Breast epithelium (tissue), 3 donors: ENCODE results near the gene C1QL1.

Experiments
- POLR2AphosphoS5 ChIP-seq, 3 donors: sonication (generic); formaldehyde crosslinking; IDR thresholded peaks; one replicate each; pipeline ENCODE4 v1.6.1; 2017; ENCODE audit warnings: antibody characterized with exemption in 3 of 3
- TF ChIP-seq, protein P1 (sequence below), 3 donors: fragments of 450-650 bp; IDR thresholded peaks; one replicate each; pipeline ENCODE4 v1.5.1; 2016 to 2017; ENCODE audit warnings: antibody characterized with exemption in 3 of 3, mild to moderate bottlenecking in 3 of 3, moderate library complexity in 3 of 3

DNA sequence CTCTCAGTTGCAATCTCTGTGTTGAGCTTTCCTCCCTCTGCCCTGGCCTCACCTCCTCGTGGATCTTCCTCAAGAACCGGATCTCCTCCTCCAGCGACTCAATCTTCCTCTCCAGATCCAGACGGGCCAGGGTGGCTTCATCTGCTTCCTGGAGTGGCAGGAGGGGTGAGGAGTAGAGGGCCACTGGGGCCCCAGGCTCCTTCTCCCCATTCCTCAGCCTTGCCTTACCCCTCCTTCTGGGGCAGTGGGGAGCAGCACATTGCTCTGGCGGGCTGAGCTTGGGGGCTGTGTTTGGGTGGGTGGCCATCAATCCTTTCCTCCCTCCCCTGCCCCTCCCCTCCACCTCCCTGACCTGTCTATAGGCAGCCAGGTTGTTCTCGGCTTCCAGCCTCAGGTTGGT, 54.4 kb downstream of the C1QL1 start:
- TF ChIP-seq, protein P1, sequence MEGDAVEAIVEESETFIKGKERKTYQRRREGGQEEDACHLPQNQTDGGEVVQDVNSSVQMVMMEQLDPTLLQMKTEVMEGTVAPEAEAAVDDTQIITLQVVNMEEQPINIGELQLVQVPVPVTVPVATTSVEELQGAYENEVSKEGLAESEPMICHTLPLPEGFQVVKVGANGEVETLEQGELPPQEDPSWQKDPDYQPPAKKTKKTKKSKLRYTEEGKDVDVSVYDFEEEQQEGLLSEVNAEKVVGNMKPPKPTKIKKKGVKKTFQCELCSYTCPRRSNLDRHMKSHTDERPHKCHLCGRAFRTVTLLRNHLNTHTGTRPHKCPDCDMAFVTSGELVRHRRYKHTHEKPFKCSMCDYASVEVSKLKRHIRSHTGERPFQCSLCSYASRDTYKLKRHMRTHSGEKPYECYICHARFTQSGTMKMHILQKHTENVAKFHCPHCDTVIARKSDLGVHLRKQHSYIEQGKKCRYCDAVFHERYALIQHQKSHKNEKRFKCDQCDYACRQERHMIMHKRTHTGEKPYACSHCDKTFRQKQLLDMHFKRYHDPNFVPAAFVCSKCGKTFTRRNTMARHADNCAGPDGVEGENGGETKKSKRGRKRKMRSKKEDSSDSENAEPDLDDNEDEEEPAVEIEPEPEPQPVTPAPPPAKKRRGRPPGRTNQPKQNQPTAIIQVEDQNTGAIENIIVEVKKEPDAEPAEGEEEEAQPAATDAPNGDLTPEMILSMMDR (IDR thresholded peaks at IDR 0.05): no peak
- no peak for TF ChIP-seq POLR2AphosphoS5 (IDR thresholded peaks at IDR 0.05)
